ENCODE data around the gene MAP3K1.

MAP3K1 gene

GRCh38 chr5:56922922-56923321, 107.6 kb downstream of the MAP3K1 start:
- H3K4me1 ChIP-seq (ENCODE audit: insufficient read depth, low read length): no peaks in the 10 kb centered on the region
- H3K9ac ChIP-seq (ENCODE audit: low read depth, low read length): no peak overlapping the region
- H3K36me3 ChIP-seq (ENCODE audit: insufficient read depth, low read length): peaks cover 18% of the 10 kb centered on the region
- no peaks in the 10 kb centered on the region for H3K9me3 ChIP-seq (ENCODE audit: control insufficient read depth, insufficient read depth, low read length)

GRCh38 chr5:56934325-56934724, 119.0 kb downstream of the MAP3K1 start:
- Histone ChIP-seq H3K9me3 (ENCODE audit: control insufficient read depth, insufficient read depth, low read length) (no peaks in the 10 kb centered on the region), H3K4me1 (ENCODE audit: insufficient read depth, low read length) (no peaks in the 10 kb centered on the region), H3K9ac (ENCODE audit: low read depth, low read length) (no peak overlapping the region), H3K36me3 (ENCODE audit: insufficient read depth, low read length) (peaks cover 33% of the 10 kb centered on the region)

- Histone ChIP-seq H3K36me3 (ENCODE audit: insufficient read depth, low read length) (peaks cover 36% of the 10 kb centered on the region), H3K9me3 (ENCODE audit: control insufficient read depth, insufficient read depth, low read length) (no peaks in the 10 kb centered on the region), H3K9ac (ENCODE audit: low read depth, low read length) (no peak overlapping the region), H3K4me1 (ENCODE audit: insufficient read depth, low read length) (no peaks in the 10 kb centered on the region)
Measured at GRCh38 chr5:56938858-56939257, 123.5 kb downstream of the MAP3K1 start.

GRCh38 chr5:56941981-56942380, 126.6 kb downstream of the MAP3K1 start:
- Histone ChIP-seq H3K36me3 (ENCODE audit: insufficient read depth, low read length) (peaks cover 22% of the 10 kb centered on the region), H3K9me3 (ENCODE audit: control insufficient read depth, insufficient read depth, low read length) (no peaks in the 10 kb centered on the region), H3K9ac (ENCODE audit: low read depth, low read length) (no peak overlapping the region), H3K4me1 (ENCODE audit: insufficient read depth, low read length) (no peaks in the 10 kb centered on the region)
